Fibroblast of pulmonary artery (primary cell): ENCODE measurements around the gene LRRC27.

Source experiments
- DNase-seq: peaks from one replicate; pipeline ENCODE4 v3.0.0-alpha.2; 2010; ENCODE audit warnings: low read depth
- H3K4me3 ChIP-seq: replicated peaks from 2 replicates; pipeline ENCODE4 v1.5.1; 2011; ENCODE audit warnings: low read depth, mild to moderate bottlenecking, control low read depth, low read length, moderate library complexity
- CTCF ChIP-seq: IDR thresholded peaks from 2 replicates; pipeline ENCODE4 v1.5.1; 2011; ENCODE audit warnings: mild to moderate bottlenecking, control low read depth, low read length, inconsistent platforms; ENCODE audit errors: missing control alignments

LRRC27 gene

GRCh38 chr10:132421847-132422751 lies 90.1 kb downstream of the LRRC27 start:
- no peak for TF ChIP-seq CTCF
- H3K4me3 ChIP-seq, result no peak overlapping the region
- no peak for DNase-seq

- H3K4me3 ChIP-seq, result no peak overlapping the region
- TF ChIP-seq CTCF, result no peak
- DNase-seq, result no peak
These were observed 91.2 kb downstream of the LRRC27 start for GRCh38 chr10:132422903-132423825.

GRCh38 chr10:132423966-132424861 lies 92.2 kb downstream of the LRRC27 start:
- no peak for DNase-seq
- no peak overlapping the region for H3K4me3 ChIP-seq
- TF ChIP-seq CTCF, result no peak

- no peak overlapping the region for H3K4me3 ChIP-seq
- no peak for DNase-seq
- no peak for TF ChIP-seq CTCF
These were observed 93.2 kb downstream of the LRRC27 start for GRCh38 chr10:132425029-132425756.

- DNase-seq, result no peak
- no peak for TF ChIP-seq CTCF
- no peak overlapping the region for H3K4me3 ChIP-seq
These were observed 93.8 kb downstream of the LRRC27 start for GRCh38 chr10:132425757-132426155.
